Gastroesophageal sphincter (tissue), 3 donors: ENCODE data around the gene DAAM1.

Source experiments
- CTCF ChIP-seq, 4 experiments: fragments of 200-600 bp in 2 of 4; fragments of 450-650 bp in 2 of 4; sonication (generic) in 1 of 4; IDR thresholded peaks; one replicate each; pipeline ENCODE4 v1.5.1; 2017 to 2019; ENCODE audit warnings: antibody characterized with exemption in 4 of 4, mild to moderate bottlenecking in 2 of 4, moderate library complexity in 2 of 4
- EP300 ChIP-seq: sonication (generic); formaldehyde crosslinking; IDR thresholded peaks from one replicate; pipeline ENCODE4 v1.6.1; 2017; ENCODE audit warnings: antibody characterized with exemption, mild to moderate bottlenecking
- POLR2A ChIP-seq, 2 donors: fragments of 450-650 bp; IDR thresholded peaks; one replicate each; pipeline ENCODE4 v1.6.1; 2017; ENCODE audit warnings: antibody characterized with exemption in 2 of 2, mild to moderate bottlenecking in 2 of 2, moderate library complexity in 1 of 2

DNA sequence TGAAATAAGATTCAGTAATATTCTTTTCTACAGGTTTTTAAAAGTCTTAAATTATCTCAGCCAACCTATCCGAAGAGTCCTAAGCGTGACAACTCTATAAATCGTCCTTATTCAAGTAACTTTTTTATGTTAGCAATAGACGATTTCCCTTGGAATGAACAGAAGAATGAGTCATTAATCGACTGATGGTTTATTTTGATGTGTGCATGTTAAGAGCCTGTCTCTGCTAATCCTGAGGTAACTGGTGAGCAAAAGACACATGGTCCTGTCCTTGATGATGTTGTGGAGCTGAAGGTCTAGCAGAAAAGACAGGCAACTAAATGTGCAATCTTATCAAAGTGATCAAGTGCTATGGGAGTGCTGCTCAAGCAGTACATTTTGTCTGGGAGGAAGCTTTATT is 80.4 kb downstream of the DAAM1 start:
- TF ChIP-seq CTCF (IDR thresholded peaks at IDR 0.05) (no peak), POLR2A (IDR thresholded peaks at IDR 0.05) (no peak), EP300 (no peak)
